ENCODE measurements around the gene ST6GALNAC5.
"Not testable (repeated sequence)": the region's sequence is repeated elsewhere in the genome, so short reads cannot be mapped to it uniquely, and the experiment has no call there.

Gene ST6GALNAC5

GRCh38 chr1:76867342-76868130 is at the start of gene ST6GALNAC5:
Gene ST6GALNAC5, plus strand, starts transcription at chr1:76867480.
- no peak for DNase-seq (ENCODE audit: low spot score)

GRCh38 chr1:76820028-76820427 is 47.3 kb upstream of the ST6GALNAC5 start:
- DNase-seq (ENCODE audit: low spot score): no peak

- not testable (repeated sequence) for DNase-seq (ENCODE audit: low spot score)
Measured at GRCh38 chr1:76822961-76823360, 44.3 kb upstream of the ST6GALNAC5 start.

GRCh38 chr1:76824106-76824505 is 43.2 kb upstream of the ST6GALNAC5 start:
- no peak for DNase-seq (ENCODE audit: low spot score)

GRCh38 chr1:76826072-76826845 is 41.0 kb upstream of the ST6GALNAC5 start:
- no peak for DNase-seq (ENCODE audit: low spot score)

GRCh38 chr1:76827066-76827465 is 40.2 kb upstream of the ST6GALNAC5 start:
- no peak for DNase-seq (ENCODE audit: low spot score)

GRCh38 chr1:76830373-76830772 is 36.9 kb upstream of the ST6GALNAC5 start:
- DNase-seq (ENCODE audit: low spot score): no peak

GRCh38 chr1:76832521-76832920 is 34.8 kb upstream of the ST6GALNAC5 start:
- no peak for DNase-seq (ENCODE audit: low spot score)

GRCh38 chr1:76833151-76833550 is 34.1 kb upstream of the ST6GALNAC5 start:
- no peak for DNase-seq (ENCODE audit: low spot score)

GRCh38 chr1:76833856-76834255 is 33.4 kb upstream of the ST6GALNAC5 start:
- DNase-seq (ENCODE audit: low spot score): no peak

- DNase-seq (ENCODE audit: low spot score): no peak
Measured at GRCh38 chr1:76835203-76835602, 32.1 kb upstream of the ST6GALNAC5 start.

- DNase-seq (ENCODE audit: low spot score): no peak
Measured at GRCh38 chr1:76840278-76840677, 27.0 kb upstream of the ST6GALNAC5 start.

GRCh38 chr1:76841460-76841859 is 25.8 kb upstream of the ST6GALNAC5 start:
- no peak for DNase-seq (ENCODE audit: low spot score)

- no peak for DNase-seq (ENCODE audit: low spot score)
Measured at GRCh38 chr1:76843821-76844464, 23.3 kb upstream of the ST6GALNAC5 start.

GRCh38 chr1:76854255-76854654 is 13.0 kb upstream of the ST6GALNAC5 start:
- no peak for DNase-seq (ENCODE audit: low spot score)

- DNase-seq (ENCODE audit: low spot score): no peak
Measured at GRCh38 chr1:76856104-76856503, 11.2 kb upstream of the ST6GALNAC5 start.

- no peak for DNase-seq (ENCODE audit: low spot score)
Measured at GRCh38 chr1:76857138-76857537, 10.1 kb upstream of the ST6GALNAC5 start.

GRCh38 chr1:76857973-76858372 is 9.3 kb upstream of the ST6GALNAC5 start:
- no peak for DNase-seq (ENCODE audit: low spot score)

GRCh38 chr1:76861149-76861548 is 6.1 kb upstream of the ST6GALNAC5 start:
- DNase-seq (ENCODE audit: low spot score): no peak

- no peak for DNase-seq (ENCODE audit: low spot score)
Measured at GRCh38 chr1:76862447-76862846, 4.8 kb upstream of the ST6GALNAC5 start.

- no peak for DNase-seq (ENCODE audit: low spot score)
Measured at GRCh38 chr1:76864383-76864782, 2.9 kb upstream of the ST6GALNAC5 start.

GRCh38 chr1:76865696-76866286 is 1.5 kb upstream of the ST6GALNAC5 start:
- no peak for DNase-seq (ENCODE audit: low spot score)
